PFSK-1 (cell line): ENCODE measurements around the gene USP35.

Experiments
- POLR2AphosphoS5 ChIP-seq: IDR thresholded peaks from 2 replicates; pipeline ENCODE4 v1.6.1; 2012; ENCODE audit warnings: low read depth, mild to moderate bottlenecking, control low read depth, low read length, moderate library complexity
- SIN3A ChIP-seq: IDR thresholded peaks from 2 replicates; pipeline ENCODE4 v1.6.1; 2012; ENCODE audit warnings: mild to moderate bottlenecking, low read length, moderate library complexity, borderline replicate concordance; ENCODE audit not compliant: insufficient read depth
- TAF1 ChIP-seq: IDR thresholded peaks from 2 replicates; pipeline ENCODE4 v1.6.1; 2012; ENCODE audit warnings: low read length, control low read depth, borderline replicate concordance; ENCODE audit not compliant: insufficient read depth

DNA sequence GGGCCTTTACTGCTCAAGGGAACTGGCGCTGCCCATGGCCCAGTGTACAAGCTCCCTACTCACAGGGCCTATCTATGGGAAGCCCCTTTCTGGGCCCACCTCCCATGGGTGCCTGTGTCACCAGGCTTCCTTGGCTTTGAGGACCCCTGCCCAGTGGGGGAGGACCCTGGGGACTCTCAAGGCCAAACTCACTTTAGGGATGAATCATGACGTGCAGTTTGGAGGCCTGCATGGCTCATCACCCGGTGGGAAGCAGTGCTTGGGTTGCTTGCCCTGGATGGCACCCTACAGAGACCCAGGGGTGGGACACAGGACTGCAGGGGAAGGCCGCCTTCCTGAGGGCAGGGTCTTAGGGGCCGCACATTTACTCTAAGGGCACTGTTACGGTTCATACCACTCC is 16.8 kb upstream of the USP35 start:
- TF ChIP-seq SIN3A: no peak
- no peak for TF ChIP-seq POLR2AphosphoS5
- TF ChIP-seq TAF1: no peak
